Measurements from ENCODE around the gene ADGRA1. TPM values are rescaled to one million over a fixed set of nuclear protein-coding genes. Genes with fewer than 3 reads are reported as not detected.

Gene ADGRA1
- total and polyA plus RNA-seq, 2 of the 8 experiments (the other 6 are each of a cell fraction or from before 2014, with no cell fraction given) = 0.17 to 0.21 TPM

DNA sequence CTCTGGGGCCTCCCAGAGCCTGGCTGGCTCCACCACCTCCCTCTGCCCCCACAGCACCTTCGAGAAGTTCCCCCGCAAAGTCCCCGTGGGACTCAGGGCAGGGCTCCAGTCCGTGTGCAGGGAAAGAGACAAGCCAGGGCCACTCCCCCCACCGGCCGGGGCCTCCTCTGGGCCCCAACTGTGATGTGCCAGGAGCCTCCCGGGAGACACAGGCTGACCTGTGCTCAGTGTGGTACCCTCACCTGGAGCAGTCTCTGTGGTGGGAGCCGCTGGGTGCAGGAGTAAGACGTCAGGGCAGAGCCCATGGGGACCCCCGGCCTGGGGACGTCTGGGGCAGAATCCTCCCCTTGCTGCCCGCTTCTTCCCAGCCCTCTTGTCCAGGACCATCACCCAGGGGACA is 1.5 kb upstream of the ADGRA1 start (continued):
- TF ChIP-seq RXRA (IDR thresholded peaks at IDR 0.05; ENCODE audit: insufficient read depth, low read depth, low read length) = no peak
- no peak for TF ChIP-seq BCL11A (IDR thresholded peaks at IDR 0.05; ENCODE audit: low read depth in 2 of 2, low read length in 2 of 2)
- TF ChIP-seq CTBP2 (IDR thresholded peaks at IDR 0.05; ENCODE audit: borderline replicate concordance, insufficient read depth, insufficient read length, low read length) = no peak
- TF ChIP-seq, protein P1, sequence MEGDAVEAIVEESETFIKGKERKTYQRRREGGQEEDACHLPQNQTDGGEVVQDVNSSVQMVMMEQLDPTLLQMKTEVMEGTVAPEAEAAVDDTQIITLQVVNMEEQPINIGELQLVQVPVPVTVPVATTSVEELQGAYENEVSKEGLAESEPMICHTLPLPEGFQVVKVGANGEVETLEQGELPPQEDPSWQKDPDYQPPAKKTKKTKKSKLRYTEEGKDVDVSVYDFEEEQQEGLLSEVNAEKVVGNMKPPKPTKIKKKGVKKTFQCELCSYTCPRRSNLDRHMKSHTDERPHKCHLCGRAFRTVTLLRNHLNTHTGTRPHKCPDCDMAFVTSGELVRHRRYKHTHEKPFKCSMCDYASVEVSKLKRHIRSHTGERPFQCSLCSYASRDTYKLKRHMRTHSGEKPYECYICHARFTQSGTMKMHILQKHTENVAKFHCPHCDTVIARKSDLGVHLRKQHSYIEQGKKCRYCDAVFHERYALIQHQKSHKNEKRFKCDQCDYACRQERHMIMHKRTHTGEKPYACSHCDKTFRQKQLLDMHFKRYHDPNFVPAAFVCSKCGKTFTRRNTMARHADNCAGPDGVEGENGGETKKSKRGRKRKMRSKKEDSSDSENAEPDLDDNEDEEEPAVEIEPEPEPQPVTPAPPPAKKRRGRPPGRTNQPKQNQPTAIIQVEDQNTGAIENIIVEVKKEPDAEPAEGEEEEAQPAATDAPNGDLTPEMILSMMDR (IDR thresholded peaks at IDR 0.05; ENCODE audit: control extremely low read depth in 1 of 3, insufficient read depth in 1 of 3, low read depth in 1 of 3, low read length in 3 of 3) = no peak
- no peak for TF ChIP-seq NRF1 (IDR thresholded peaks at IDR 0.05; ENCODE audit: low read depth, low read length)
